H4 (cell line): ENCODE measurements around the gene CAPN12. TPM values are rescaled to one million over a fixed set of nuclear protein-coding genes. Genes with fewer than 3 reads are reported as not detected.

Source experiments
- DNase-seq: peaks from one replicate; pipeline ENCODE4 v3.0.0-alpha.2; 2015; ENCODE audit warnings: low spot score
- total RNA-seq: library from RNA; depleted of rRNA; stranded (reverse); fragments of >200 nt; shearing (Covaris generic); gene quantifications from 2 replicates; pipeline ENCODE4 v1.2.3, GENCODE V29; 2014

The CAPN12 gene
- total RNA-seq, 1 experiment from 2014 or later, result not detected

DNA sequence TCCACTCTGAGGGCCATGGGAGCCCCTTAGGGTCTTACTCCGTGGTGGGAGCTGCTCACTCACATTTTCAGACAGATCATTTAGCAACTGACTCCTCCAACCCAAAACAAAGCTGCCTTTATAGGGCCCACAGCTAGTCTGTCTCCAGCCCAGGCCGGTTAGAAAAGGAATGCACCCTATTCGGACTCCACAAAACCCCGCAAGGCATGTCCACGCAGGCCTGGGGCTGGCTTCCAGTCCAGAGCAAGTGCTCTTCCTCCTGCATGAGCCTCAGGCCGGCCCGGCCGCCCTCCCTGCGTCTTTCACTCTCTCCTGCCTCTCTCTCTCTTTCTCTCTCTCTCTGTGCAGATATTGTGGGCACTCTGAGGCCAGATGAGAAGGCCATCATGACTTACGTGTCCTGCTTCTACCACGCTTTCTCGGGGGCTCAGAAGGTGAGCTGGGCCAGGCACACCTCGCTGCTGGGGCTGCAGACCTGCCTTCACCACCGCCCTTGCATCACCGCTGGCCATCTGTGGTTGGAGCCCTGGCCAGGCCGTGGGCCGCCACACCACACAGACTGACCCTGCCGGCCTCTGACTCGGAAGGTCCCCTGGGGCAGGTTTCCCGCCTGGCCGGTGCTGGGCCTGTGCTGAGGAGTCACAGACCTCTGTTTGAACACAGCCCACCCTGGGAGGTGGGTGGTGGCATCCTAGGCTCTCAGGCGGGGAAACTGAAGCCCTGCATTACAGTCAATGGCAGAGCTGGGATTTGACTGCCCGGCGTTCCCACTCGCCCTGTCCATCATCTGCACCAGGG, 33.1 kb downstream of the CAPN12 start:
- no peak for DNase-seq

- DNase-seq, result no peak
These were observed 33.9 kb downstream of the CAPN12 start for GRCh38 chr19:38710416-38710702.

DNA sequence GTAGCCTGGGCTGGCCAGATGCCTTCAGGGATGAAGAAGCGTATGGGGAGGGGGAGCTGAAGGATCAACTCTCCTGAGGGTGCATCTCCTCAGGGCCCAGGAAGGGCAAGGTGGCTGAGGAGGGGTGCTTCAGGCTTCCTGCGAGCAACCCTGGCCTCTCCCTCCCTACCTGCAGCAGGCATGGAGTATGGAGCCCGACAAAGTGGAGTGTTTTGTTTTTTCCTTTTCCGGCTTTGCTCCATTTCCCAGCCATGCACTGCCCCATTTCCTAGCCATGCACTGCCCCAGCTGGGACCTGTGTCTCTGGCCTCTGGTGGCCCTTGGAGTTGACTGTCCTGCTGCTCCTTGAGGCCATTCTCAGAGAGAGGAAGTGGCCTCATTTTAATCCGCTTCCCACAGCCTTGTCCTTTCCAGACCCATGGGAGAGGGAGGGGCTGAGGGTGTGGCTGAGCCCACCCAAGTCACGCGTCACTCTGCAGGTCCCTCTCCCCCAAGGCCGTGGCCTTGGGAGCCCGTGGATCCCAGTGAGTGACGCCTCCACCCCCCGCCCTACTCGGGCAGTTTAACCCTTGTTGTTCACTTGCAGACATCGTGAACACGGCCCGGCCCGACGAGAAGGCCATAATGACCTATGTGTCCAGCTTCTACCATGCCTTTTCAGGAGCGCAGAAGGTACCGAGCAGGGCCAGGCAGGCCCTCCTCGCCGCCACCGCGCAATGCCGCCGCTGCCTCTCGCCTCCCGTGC, 34.4 kb downstream of the CAPN12 start:
- DNase-seq, result no peak

DNA sequence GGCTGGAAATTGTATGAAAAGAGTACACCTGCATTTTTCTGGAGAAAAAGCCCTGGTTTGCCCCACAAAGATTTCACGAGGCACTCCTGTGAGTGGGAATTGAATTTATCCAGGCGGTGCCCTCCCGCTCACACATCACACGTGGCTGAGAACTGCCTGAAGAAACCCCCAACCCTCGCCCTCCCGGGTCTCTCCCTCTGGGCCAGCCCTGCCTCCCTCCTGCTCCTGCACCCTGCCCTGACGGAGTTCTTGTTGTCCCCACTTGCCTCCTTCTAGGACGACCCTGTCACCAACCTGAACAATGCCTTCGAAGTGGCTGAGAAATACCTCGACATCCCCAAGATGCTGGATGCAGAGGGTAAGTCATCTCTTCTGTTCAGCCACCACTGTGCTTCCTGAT, 35.2 kb downstream of the CAPN12 start:
- DNase-seq, result no peak

DNA sequence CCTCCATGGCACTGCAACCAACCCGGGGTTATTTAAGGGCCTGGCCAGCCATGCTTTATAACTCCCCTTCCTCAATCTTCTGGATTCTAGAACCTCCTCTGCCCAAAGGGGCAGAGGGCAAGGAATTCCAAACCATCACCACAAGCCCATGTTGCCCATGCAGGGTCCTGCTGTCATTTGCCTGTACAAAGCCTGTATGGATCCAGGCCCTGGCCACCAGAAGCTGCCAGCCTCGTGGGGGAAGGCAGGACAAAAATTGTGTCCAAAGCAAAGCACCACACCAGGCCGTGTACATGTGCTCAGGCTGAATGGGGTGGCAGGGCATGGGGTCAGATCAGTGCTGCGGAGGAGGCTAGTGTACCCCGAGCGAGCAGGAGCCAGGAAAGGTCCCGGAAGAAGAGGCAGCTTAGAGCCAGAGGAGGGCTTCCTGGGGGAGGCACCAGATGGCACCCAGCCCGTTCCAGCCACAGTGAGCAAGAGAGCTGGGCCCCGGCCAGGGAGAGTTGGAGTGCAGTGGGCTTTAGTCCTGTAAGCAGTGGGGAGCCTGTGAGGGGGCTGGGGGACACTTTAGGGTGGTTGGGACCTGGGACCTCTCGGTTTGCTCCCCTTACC, 35.8 kb downstream of the CAPN12 start:
- no peak for DNase-seq

- no peak for DNase-seq
These were observed 36.7 kb downstream of the CAPN12 start for GRCh38 chr19:38707512-38708114.

- DNase-seq, result no peak
These were observed 37.3 kb downstream of the CAPN12 start for GRCh38 chr19:38706792-38707511.

DNA sequence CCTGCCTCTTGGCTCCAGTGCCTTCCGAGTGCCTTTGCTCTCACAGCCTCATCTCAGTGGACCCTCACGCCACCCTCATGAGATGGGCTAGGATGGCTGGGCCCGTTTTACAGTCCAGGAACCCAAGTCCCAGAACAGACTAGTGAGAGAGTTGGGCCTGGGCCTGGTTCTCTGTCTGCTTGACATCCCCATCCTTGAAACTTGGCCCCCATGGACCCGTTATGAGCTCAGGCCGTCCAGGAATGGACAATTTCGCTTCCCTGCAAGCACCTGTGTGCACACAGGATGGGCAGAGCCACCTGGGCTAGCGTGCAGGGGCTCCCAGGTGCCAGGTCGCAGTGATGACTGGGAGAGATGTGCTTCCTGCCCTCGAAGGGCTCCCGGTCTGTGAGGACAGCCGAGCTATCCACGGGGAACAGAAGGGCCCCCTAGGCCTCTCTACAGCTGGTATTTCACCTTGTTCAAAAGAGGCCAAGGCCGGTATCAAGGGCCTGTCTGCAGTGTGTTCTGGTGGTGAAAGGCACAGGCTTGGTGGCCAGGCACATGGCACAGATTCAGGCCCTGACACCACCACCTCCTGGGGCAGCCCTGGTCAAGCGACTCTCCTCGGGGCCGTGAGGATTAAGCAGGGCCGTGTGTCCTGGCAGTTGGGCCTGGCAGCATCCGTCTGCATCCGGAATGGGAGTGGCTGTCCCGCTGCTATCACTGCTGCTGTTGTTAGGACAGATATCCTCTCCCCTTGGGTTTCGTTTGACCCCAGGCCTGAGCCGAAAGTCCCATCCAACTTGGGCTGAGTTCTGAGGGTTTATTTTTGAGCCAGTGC, 38.9 kb downstream of the CAPN12 start:
- no peak for DNase-seq

DNA sequence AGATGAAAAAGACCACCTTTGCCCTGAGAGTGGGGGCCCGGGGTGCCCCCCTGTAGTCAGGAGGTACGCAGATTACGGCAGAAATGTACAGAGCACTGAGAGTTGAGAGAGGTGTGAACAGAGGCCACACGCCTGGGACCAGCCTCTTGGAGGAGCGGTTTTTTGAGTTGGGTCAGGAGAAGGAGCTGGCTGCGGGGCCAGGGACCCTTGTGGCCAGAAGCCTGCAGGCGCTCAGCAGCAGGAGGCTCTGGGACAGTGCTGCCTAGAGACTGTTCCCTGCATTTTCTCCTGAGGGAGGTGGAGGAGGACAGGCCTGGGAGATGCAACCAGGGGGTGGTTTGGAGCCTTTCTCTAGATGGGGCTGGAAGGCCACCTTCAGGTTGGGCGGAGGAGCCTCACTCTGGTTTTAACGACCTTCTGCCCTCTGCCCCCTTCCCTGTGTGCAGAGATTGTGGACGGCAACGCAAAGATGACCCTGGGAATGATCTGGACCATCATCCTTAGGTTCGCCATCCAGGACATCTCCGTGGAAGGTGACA, 39.7 kb downstream of the CAPN12 start:
- DNase-seq, result no peak

GRCh38 chr19:38703509-38703908, 40.8 kb downstream of the CAPN12 start:
- no peak for DNase-seq

GRCh38 chr19:38702278-38702677, 42.0 kb downstream of the CAPN12 start:
- no peak for DNase-seq

DNA sequence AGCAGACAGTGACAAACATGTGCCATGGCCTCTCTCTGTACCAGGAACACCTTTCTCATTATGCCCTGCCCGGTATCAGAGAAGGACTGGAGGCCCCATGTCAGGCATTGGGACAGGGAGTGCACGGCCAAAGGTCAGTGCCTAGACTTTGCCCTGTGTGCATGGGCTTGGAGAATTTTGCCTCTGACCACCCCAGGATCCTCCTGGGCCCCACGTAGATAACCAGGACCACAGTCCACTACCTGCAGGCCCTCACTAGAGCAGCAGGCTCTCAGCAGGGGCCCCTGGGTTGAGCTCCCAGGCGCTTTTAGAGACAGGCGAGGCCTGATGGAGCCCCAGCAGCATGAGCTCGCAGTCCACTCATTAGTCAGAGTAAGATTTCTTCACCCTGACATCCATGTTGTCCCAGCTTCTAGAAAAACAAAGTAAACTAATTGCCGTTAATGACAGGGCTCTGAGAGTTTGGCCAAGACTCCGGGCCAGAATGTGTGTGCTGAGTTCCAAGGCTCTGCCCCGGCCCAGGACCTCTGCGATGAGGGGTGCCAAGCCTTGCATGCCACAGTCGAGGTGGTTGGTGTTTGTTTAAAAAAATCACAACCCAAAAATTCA, 42.7 kb downstream of the CAPN12 start:
- no peak for DNase-seq

GRCh38 chr19:38700902-38701454, 43.3 kb downstream of the CAPN12 start:
- no peak for DNase-seq

GRCh38 chr19:38700350-38700901, 43.8 kb downstream of the CAPN12 start:
- no peak for DNase-seq

- no peak for DNase-seq
These were observed 44.5 kb downstream of the CAPN12 start for GRCh38 chr19:38699647-38700349.

DNA sequence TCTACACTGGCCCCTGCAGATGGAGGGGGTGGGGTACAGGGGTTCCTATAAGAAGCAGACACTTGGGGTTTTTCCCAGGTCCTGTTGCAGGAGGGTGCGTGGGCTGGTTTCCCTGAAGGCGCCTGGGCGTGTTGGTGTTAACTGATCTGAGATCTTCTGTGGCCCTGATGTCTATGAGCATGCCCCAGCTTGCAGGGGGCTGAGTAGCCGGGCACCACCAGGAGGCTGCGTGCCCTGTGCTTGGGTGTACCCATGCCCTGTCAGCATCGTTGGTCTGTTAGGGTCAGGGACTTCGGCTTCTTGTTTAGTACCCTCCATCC, 45.3 kb downstream of the CAPN12 start:
- no peak for DNase-seq

DNA sequence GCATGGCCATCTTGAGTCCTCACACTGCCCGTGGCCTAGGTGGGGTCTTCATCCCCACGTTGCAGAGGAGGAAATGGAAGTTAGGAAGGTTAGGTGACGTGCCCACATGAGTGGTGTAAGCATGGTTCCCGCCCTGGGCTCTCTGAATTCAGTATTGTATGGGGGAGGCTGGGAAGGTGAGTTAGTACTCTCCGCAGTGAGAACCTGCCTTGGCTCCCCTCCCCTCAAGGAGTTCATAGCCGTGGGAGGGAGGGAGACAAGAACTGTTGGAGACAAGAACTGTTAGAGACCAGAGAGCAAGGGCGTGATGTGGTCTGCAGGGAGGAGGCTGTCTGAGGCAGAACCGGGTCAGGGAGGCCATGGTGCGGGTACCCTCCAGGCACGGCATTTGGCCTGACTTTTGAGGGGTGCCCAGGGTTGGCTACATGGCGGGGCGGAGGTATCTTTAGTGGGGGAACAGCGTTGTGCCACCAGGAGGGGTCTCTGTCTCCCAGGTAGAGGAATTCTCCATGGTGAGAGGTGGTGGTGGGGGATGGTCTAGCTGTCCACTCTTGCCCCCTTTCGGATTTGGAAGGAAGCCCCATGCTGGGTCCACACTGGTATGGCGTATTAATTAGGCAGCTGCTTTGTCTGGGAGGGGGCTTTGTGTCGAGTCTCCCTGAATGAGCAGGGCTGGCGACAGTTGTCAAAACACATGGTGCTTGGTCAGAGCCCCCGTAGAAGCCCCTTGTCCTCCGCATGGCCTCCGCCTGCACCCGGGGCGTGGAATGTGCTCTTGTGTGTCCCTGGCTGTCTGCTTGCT, 45.8 kb downstream of the CAPN12 start:
- no peak for DNase-seq

DNA sequence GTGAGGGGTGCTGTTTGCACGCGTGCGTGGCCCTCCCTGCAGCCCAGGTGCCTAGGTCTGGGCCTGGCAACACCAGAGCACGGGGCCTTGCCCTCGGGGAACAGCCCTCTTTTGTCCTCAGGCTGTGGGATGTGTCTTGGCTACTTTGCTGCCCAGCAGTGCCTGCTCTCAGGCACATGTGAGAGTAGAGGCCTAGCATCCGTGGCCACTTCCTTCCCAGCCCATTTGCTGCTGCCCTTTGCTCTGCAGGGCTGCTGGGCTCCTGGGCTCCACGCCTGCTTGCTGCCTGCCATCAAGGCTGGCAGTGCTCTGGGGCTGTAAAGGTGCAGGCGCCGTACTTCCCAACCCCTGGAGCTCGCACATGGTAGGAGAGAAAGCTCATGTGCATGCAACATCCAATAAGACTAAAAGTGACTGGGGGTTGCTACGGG, 46.6 kb downstream of the CAPN12 start:
- no peak for DNase-seq
